Vagina (tissue), 2 donors: ENCODE data around the gene TMEM79.

Experiments used
- POLR2A ChIP-seq, 2 donors: fragments of 450-650 bp; IDR thresholded peaks; one replicate each; pipeline ENCODE4 v1.6.1; 2017; ENCODE audit warnings: antibody characterized with exemption in 2 of 2, mild to moderate bottlenecking in 2 of 2, moderate library complexity in 2 of 2
- POLR2AphosphoS5 ChIP-seq, 2 donors: sonication (generic); formaldehyde crosslinking; IDR thresholded peaks; one replicate each; pipeline ENCODE4 v1.9.0; 2017; ENCODE audit warnings: antibody characterized with exemption in 2 of 2, mild to moderate bottlenecking in 2 of 2, low read depth in 1 of 2; ENCODE audit not compliant: insufficient read depth in 1 of 2
- TF ChIP-seq, protein P1 (sequence below), 3 experiments: fragments of 450-650 bp in 2 of 3; fragments of 200-600 bp in 1 of 3; sonication (generic) in 1 of 3; IDR thresholded peaks; one replicate each; pipeline ENCODE4 v1.5.1; 2017 to 2019; ENCODE audit warnings: antibody characterized with exemption in 3 of 3, mild to moderate bottlenecking in 2 of 3, moderate library complexity in 2 of 3

- TF ChIP-seq, protein P1, sequence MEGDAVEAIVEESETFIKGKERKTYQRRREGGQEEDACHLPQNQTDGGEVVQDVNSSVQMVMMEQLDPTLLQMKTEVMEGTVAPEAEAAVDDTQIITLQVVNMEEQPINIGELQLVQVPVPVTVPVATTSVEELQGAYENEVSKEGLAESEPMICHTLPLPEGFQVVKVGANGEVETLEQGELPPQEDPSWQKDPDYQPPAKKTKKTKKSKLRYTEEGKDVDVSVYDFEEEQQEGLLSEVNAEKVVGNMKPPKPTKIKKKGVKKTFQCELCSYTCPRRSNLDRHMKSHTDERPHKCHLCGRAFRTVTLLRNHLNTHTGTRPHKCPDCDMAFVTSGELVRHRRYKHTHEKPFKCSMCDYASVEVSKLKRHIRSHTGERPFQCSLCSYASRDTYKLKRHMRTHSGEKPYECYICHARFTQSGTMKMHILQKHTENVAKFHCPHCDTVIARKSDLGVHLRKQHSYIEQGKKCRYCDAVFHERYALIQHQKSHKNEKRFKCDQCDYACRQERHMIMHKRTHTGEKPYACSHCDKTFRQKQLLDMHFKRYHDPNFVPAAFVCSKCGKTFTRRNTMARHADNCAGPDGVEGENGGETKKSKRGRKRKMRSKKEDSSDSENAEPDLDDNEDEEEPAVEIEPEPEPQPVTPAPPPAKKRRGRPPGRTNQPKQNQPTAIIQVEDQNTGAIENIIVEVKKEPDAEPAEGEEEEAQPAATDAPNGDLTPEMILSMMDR (IDR thresholded peaks at IDR 0.05), result no peak
- TF ChIP-seq POLR2AphosphoS5 (IDR thresholded peaks at IDR 0.05; ENCODE audit: insufficient read depth in 1 of 2, low read depth in 1 of 2), result no peak
- TF ChIP-seq POLR2A (IDR thresholded peaks at IDR 0.05), result no peak
These were observed 38.5 kb upstream of the TMEM79 start for GRCh38 chr1:156245451-156246232.
